H1 (cell line): Measurements from ENCODE around the gene DNAH8.

Source experiments
- CTCF ChIP-seq, 3 experiments: IDR thresholded peaks; 1 replicate in 2 of 3; 2 replicates in 1 of 3; pipeline versions ENCODE4 v1.5.1 to v1.6.1; 2011; ENCODE audit warnings: low read length in 3 of 3, mild to moderate bottlenecking in 3 of 3, inconsistent platforms in 2 of 3, low read depth in 1 of 3, moderate library complexity in 1 of 3; ENCODE audit not compliant: insufficient read depth in 1 of 3; ENCODE audit errors: control extremely low read depth in 1 of 3
- EGR1 ChIP-seq: IDR thresholded peaks from 2 replicates; pipeline ENCODE4 v1.6.1; 2011; ENCODE audit warnings: low read depth, low read length, borderline replicate concordance
- EZH2 ChIP-seq: fragments of 200-600 bp; sonication (generic); IDR thresholded peaks from 2 replicates; pipeline ENCODE4 v1.7.1; 2012; ENCODE audit warnings: low read depth, mild to moderate bottlenecking, moderate library complexity, low read length, inconsistent platforms; ENCODE audit not compliant: severe bottlenecking
- MAX ChIP-seq: IDR thresholded peaks from 2 replicates; pipeline ENCODE4 v1.6.1; 2012; ENCODE audit warnings: inconsistent platforms
- POLR2A ChIP-seq, 2 experiments: IDR thresholded peaks; 1 replicate in 1 of 2; 2 replicates in 1 of 2; pipeline ENCODE4 v1.6.1; 2011; ENCODE audit warnings: low read depth in 2 of 2, low read length in 2 of 2, mild to moderate bottlenecking in 2 of 2; ENCODE audit errors: control extremely low read depth in 1 of 2
- SIN3A ChIP-seq, 2 experiments: IDR thresholded peaks in 1 of 2; conservative IDR thresholded peaks in 1 of 2; 2 replicates each; pipeline ENCODE4 v1.6.1; 2011 to 2012; ENCODE audit warnings: low read length in 2 of 2, improper control_type of control experiment in 1 of 2, low read depth in 1 of 2, mild to moderate bottlenecking in 1 of 2
- SP1 ChIP-seq: IDR thresholded peaks from 2 replicates; pipeline ENCODE4 v1.6.1; 2011; ENCODE audit warnings: low read depth, low read length
- SRF ChIP-seq: IDR thresholded peaks from 2 replicates; pipeline ENCODE4 v1.6.1; 2011; ENCODE audit warnings: mild to moderate bottlenecking, low read depth, low read length, moderate library complexity
- TEAD4 ChIP-seq: IDR thresholded peaks from 2 replicates; pipeline ENCODE4 v1.6.1; 2012; ENCODE audit warnings: low read depth, low read length, inconsistent platforms, mixed read lengths

- no peak for TF ChIP-seq CTCF (IDR thresholded peaks at IDR 0.05; ENCODE audit: control extremely low read depth in 1 of 3, insufficient read depth in 1 of 3, low read depth in 1 of 3, low read length in 3 of 3)
- no peak for TF ChIP-seq EGR1
- TF ChIP-seq TEAD4, result no peak
- TF ChIP-seq EZH2, result no peak
- TF ChIP-seq SIN3A (conservative IDR thresholded peaks at IDR 0.05 in 1 of 2, IDR thresholded peaks at IDR 0.05 in 1 of 2; ENCODE audit: low read depth in 1 of 2, low read length in 2 of 2), result no peak
- TF ChIP-seq MAX, result no peak
- no peak for TF ChIP-seq POLR2A (IDR thresholded peaks at IDR 0.05; ENCODE audit: control extremely low read depth in 1 of 2, low read depth in 2 of 2, low read length in 2 of 2)
- no peak for TF ChIP-seq SRF
- no peak for TF ChIP-seq SP1
Measured at GRCh38 chr6:38837101-38837500, 122.0 kb downstream of the DNAH8 start.
